Subcutaneous abdominal adipose tissue (tissue), 5 donors: Measurements from ENCODE around the gene FBXW5.
A peak's percentile ranks its signal among the peaks of the same experiment; 100 is the strongest.

Source experiments
- H3K27ac ChIP-seq: one replicate; pipeline ENCODE4 v1.7.0; 2013; ENCODE audit warnings: low read depth, mild to moderate bottlenecking, inconsistent platforms, low read length, moderate library complexity
- H3K27me3 ChIP-seq, 5 donors: one replicate each; pipeline ENCODE4 v1.7.0; 2013; ENCODE audit warnings: low read length in 5 of 5, inconsistent platforms in 1 of 5; ENCODE audit not compliant: control insufficient read depth in 5 of 5, insufficient read depth in 4 of 5
- H3K36me3 ChIP-seq, 5 donors: one replicate each; pipeline ENCODE4 v1.7.0; 2013; ENCODE audit warnings: low read length in 5 of 5; ENCODE audit not compliant: control insufficient read depth in 5 of 5, insufficient read depth in 5 of 5
- H3K4me1 ChIP-seq, 5 donors: one replicate each; pipeline ENCODE4 v1.7.0; 2013; ENCODE audit warnings: low read length in 5 of 5, mild to moderate bottlenecking in 3 of 5, moderate library complexity in 1 of 5; ENCODE audit not compliant: control insufficient read depth in 5 of 5, insufficient read depth in 5 of 5
- H3K4me3 ChIP-seq, 5 donors: one replicate each; pipeline ENCODE4 v1.7.0; 2013; ENCODE audit warnings: low read length in 5 of 5, low read depth in 1 of 5
- H3K9ac ChIP-seq, 5 donors: one replicate each; pipeline ENCODE4 v1.7.0; 2013; ENCODE audit warnings: low read length in 5 of 5, mild to moderate bottlenecking in 4 of 5, moderate library complexity in 3 of 5
- H3K9me3 ChIP-seq, 5 donors: one replicate each; pipeline ENCODE4 v1.7.0; 2013; ENCODE audit warnings: low read length in 5 of 5; ENCODE audit not compliant: control insufficient read depth in 5 of 5
- donor health status: healthy.
- donor health status: healthy.
- donor health status: healthy.
- donor health status: healthy.
- donor health status: healthy.

The FBXW5 gene, protein sequence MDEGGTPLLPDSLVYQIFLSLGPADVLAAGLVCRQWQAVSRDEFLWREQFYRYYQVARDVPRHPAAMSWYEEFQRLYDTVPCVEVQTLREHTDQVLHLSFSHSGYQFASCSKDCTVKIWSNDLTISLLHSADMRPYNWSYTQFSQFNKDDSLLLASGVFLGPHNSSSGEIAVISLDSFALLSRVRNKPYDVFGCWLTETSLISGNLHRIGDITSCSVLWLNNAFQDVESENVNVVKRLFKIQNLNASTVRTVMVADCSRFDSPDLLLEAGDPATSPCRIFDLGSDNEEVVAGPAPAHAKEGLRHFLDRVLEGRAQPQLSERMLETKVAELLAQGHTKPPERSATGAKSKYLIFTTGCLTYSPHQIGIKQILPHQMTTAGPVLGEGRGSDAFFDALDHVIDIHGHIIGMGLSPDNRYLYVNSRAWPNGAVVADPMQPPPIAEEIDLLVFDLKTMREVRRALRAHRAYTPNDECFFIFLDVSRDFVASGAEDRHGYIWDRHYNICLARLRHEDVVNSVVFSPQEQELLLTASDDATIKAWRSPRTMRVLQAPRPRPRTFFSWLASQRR

GRCh38 chr9:136944519-136945332 is at the start of gene FBXW5, which contains the start of gene C8G:
TSS of gene FBXW5 (minus strand) at chr9:136944738. CDS start at chr9:136944083, 655 bp downstream.
TSS of gene C8G (plus strand) at chr9:136945243. CDS start at chr9:136945321, 78 bp downstream.
- Histone ChIP-seq H3K27me3 (no peaks in the 10 kb centered on the region), H3K27ac (peak within 1 kb of the TSS; percentile 77), H3K9ac (peak within 1 kb of the TSS; percentile 56 to 87 (median 79)), H3K4me1 (peaks cover 5 to 67% (median 35%) of the 10 kb centered on the region in 5 donors), H3K36me3 (peaks cover 0 to 35% (median 33%) of the 10 kb centered on the region in 5 donors), H3K9me3 (no peaks in the 10 kb centered on the region), H3K4me3 (peak within 1 kb of the TSS; percentile 35 to 87 (median 77))

DNA sequence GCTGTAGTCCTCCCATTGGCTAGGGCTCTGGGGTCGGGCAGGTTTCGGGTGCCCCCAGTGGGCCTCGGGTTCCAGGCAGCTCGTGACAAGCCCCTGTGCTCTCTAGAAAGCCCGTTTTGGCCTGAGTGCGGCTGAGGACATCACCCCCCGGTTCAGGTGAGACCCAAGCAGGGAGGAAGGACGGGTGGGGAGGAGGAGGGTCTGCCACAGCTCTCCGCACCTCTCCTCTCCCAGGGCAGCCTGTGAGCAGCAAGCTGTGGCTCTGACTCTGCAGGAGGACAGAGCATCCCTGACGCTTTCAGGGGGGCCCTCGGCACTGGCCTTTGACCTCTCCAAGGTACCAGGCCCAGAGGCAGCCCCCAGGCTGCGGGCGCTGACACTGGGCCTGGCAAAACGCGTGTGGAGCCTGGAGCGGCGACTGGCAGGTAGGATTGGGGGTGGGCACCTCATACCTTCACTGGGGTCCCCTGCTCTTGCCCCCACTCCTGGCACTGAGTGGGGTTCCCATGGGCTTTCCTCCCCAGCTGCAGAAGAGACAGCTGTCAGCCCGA is 48.4 kb upstream of the FBXW5 start:
- peaks cover 1 to 36% (median 29%) of the 10 kb centered on the region in 5 donors for H3K4me1 ChIP-seq

GRCh38 chr9:136991993-136992818 is 47.7 kb upstream of the FBXW5 start, which contains the start of gene PAXX:
TSS of gene PAXX (plus strand) at chr9:136992422. CDS start at chr9:136992444, 22 bp downstream.
- no peak within 1 kb of the TSS for H3K27ac ChIP-seq
- H3K9me3 ChIP-seq, result peaks cover 0 to 4% (median 0%) of the 10 kb centered on the region in 5 donors
- H3K27me3 ChIP-seq, result peaks cover 8 to 23% (median 18%) of the 10 kb centered on the region in 5 donors
- H3K4me1 ChIP-seq, result peaks cover 1 to 36% (median 29%) of the 10 kb centered on the region in 5 donors
- H3K4me3 ChIP-seq, result peak within 1 kb of the TSS; percentile 69 to 86 (median 73)
- H3K9ac ChIP-seq, result peak within 1 kb of the TSS; percentile 63 to 88 (median 70)
- peaks cover 0 to 7% (median 4%) of the 10 kb centered on the region in 5 donors for H3K36me3 ChIP-seq

More for the DNA sequence above, 48.4 kb upstream of the FBXW5 start:
- Histone ChIP-seq H3K27ac (no peak overlapping the region), H3K9ac (peak overlapping the region; percentile 63 to 88 (median 70)), H3K4me3 (peak overlapping the region; percentile 69 to 86 (median 73)), H3K9me3 (peaks cover 0 to 4% (median 0%) of the 10 kb centered on the region in 5 donors), H3K27me3 (peaks cover 8 to 23% (median 21%) of the 10 kb centered on the region in 5 donors), H3K36me3 (peaks cover 0 to 7% (median 4%) of the 10 kb centered on the region in 5 donors)

GRCh38 chr9:136990242-136990911 is 45.8 kb upstream of the FBXW5 start:
- H3K4me1 ChIP-seq, result peaks cover 1 to 22% (median 18%) of the 10 kb centered on the region in 5 donors
- no peak overlapping the region for H3K9ac ChIP-seq
- peaks cover 4 to 12% (median 5%) of the 10 kb centered on the region in 5 donors for H3K27me3 ChIP-seq
- peaks cover 0 to 4% (median 0%) of the 10 kb centered on the region in 5 donors for H3K9me3 ChIP-seq
- H3K4me3 ChIP-seq, result no peak overlapping the region
- no peak overlapping the region for H3K27ac ChIP-seq
- H3K36me3 ChIP-seq, result peaks cover 0 to 7% (median 4%) of the 10 kb centered on the region in 5 donors

- H3K27me3 ChIP-seq, result peaks cover 10 to 20% (median 16%) of the 10 kb centered on the region in 5 donors
- H3K9ac ChIP-seq, result no peak overlapping the region
- H3K27ac ChIP-seq, result no peak overlapping the region
- peaks cover 0 to 4% (median 0%) of the 10 kb centered on the region in 5 donors for H3K9me3 ChIP-seq
- H3K36me3 ChIP-seq, result peaks cover 0 to 4% (median 1%) of the 10 kb centered on the region in 5 donors
- H3K4me1 ChIP-seq, result peaks cover 1 to 24% (median 12%) of the 10 kb centered on the region in 5 donors
- no peak overlapping the region for H3K4me3 ChIP-seq
Measured at GRCh38 chr9:136988872-136989271, 44.3 kb upstream of the FBXW5 start.

DNA sequence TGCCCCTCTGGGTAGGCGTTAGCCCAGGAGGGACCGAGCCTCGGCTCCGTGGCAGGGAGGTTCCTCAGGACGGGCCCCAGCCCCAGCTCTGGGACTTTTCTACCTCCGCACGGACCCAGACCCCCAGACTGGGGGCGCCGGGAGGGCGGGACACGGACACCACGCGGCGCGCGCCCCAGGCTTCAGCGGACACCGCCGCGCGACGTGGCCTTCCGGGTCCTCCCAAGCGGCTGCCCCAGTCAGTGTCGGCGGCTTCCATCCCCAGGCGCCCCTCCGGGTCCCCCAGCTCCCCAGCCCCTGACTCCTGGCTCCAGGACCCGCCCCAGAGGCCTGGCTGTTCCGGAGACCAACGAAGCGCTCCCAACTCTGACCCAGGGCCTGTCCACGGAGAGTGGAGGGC is 41.3 kb upstream of the FBXW5 start:
- H3K9ac ChIP-seq, result no peak overlapping the region
- H3K9me3 ChIP-seq, result peaks cover 0 to 4% (median 0%) of the 10 kb centered on the region in 5 donors
- H3K27me3 ChIP-seq, result peaks cover 10 to 35% (median 21%) of the 10 kb centered on the region in 5 donors
- H3K36me3 ChIP-seq, result no peaks in the 10 kb centered on the region
- H3K27ac ChIP-seq, result no peak overlapping the region
- peaks cover 0 to 28% (median 13%) of the 10 kb centered on the region in 5 donors for H3K4me1 ChIP-seq
- H3K4me3 ChIP-seq, result no peak overlapping the region

DNA sequence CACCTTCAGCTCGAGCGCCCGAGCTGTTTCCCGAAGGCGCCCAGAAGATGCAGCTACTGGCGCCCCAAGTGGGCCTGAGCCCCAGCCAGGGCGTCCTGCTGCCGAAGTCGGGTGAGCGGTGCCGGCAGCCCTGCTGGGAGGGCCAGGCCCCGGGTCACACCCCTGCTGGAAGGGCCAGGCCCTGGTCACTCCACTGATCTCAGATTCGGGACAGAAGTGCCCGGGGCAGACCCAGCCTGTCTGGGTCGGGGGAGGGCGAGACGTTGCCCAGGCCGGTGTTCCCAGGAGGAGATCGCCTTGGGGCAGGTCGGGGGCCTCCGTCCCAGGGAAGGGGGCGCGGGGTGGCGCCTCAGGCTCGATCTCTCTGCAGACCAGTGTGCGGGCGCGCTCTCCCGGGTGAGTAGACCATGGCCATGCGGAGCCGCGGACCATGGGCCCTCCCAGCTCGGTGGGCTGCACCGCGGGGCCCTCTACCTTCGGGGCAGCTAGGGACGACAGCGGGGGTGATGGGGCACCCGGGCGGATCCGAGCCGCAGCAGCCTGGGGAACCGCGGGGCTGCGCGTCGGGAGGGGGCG is 40.6 kb upstream of the FBXW5 start:
- H3K9ac ChIP-seq, result no peak overlapping the region
- H3K27me3 ChIP-seq, result peaks cover 10 to 40% (median 21%) of the 10 kb centered on the region in 5 donors
- H3K36me3 ChIP-seq, result no peaks in the 10 kb centered on the region
- no peak overlapping the region for H3K4me3 ChIP-seq
- peaks cover 0 to 32% (median 16%) of the 10 kb centered on the region in 5 donors for H3K4me1 ChIP-seq
- no peaks in the 10 kb centered on the region for H3K9me3 ChIP-seq
- no peak overlapping the region for H3K27ac ChIP-seq

DNA sequence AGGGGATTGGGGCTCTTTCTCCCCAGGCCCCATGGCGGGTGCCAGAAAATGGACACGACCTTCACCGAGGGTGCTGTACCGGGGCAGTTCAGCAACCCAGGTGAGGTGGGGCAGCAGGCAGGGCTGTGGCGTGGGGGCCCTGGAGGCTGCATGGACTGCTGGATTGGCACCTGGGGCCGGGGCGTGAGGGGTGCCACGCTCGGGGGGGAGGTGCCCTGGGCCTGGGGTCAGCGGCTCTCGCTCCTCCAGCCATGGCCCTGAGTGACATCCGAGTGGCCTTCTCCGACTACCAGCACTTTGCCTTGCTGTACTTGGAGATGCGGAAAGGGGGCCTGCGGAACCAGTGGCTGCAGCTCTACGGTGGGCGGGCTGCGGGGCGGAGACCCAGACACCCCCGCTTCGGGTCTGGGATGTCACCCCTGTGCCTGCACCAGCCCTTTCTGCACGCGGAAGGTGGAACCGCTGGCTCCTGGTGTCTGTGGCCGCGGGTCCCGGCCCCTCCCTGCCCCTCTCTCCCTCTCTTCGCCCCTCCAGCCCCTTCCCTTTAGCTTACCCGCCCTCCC is 40.0 kb upstream of the FBXW5 start:
- Histone ChIP-seq H3K4me1 (peaks cover 0 to 32% (median 16%) of the 10 kb centered on the region in 5 donors), H3K9ac (no peak overlapping the region), H3K27me3 (peaks cover 10 to 40% (median 21%) of the 10 kb centered on the region in 5 donors), H3K27ac (no peak overlapping the region), H3K4me3 (no peak overlapping the region), H3K9me3 (no peaks in the 10 kb centered on the region), H3K36me3 (no peaks in the 10 kb centered on the region)
